Measurements from ENCODE around the gene SLC16A3. TPM values are rescaled to one million over a fixed set of nuclear protein-coding genes. Genes with fewer than 3 reads are reported as not detected.

Gene SLC16A3
- total and polyA plus RNA-seq, 9 of the 15 experiments (the other 6 are each of a cell fraction or from before 2014, with no cell fraction given): 0.11 to 5.4 (median 1.2) TPM; not detected in 2

DNA sequence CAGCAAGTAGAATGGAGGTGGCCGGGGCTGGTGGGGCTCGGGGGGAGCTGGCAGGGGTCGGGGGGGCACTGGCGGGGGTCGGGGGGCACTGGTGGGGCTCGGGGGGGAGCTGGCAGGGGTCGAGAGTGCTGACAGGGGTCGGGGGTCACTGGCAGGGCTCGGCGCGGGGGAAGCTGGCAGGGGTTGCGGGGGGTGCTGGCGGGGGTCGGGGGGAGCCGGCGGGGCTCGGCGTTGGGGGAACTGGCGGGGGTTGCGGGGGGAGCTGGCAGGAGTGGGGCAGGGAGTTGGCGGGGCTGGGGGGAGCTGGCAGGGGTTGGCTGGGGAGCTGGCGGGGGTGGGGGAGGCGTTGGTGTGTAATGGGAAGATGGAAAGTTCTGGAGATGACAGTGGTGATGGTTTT lies 41.3 kb upstream of the SLC16A3 start (continued):
- no peak for TF ChIP-seq TCFL5 (CRISPR knock-in tag; conservative IDR thresholded peaks at IDR 0.05)

DNA sequence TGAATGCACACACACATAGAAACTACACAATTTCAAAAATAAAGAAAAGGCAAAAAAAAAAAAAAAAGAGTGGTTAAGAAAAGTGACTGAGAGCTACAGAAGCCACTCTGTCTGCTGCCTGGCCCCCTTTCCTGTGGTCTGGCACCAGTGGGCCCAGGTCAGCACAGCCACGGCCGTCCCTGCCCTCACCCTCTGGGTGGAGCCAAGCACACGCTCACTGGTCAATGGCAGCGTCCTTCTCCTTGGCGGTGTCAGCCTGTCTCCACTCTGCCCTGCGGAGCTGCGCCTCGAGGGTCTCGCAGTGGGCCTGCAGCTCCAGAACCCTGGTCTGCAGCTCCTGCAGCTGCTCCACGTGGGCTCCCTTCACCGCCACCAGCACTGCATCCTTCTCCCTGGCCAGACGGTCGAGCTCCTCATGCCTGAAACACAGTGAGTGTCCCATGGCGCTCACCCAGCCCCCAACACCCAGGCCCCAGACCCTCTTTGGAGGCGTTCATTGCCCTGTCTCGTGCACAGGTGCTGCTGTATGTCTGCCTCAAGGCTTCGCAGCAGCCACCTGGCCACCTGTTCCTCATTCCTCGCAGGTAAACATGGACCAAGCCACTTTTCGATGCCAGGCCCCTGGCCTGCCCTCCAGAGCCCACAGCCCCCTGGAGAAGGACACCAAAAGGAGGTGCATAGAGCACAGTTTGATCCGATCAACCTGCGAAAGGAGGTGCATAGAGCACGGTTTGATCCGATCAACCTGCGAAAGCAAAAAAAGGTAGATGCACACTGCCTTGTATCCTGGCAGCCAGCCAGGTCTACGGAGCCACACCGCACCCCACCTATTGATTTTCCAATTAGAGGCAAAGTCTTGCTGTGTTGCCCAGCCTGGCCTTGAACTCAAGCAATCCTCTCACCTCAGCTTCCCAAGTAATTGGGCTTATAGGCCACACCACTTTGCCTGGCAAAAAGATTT lies 40.6 kb upstream of the SLC16A3 start:
- no peak for FAIRE-seq
- 90% methylated on average over 26 of the region's 26 CpGs for WGBS (ENCODE audit: insufficient coverage, low coverage, missing lambda C conversion rate)
- ATAC-seq: no peak
- POLR2A ChIA-PET: interaction anchor here (1.5 kb wide), 1 partner anchor 11 kb away, joined by 5 read pairs; no protein-coding TSS in a partner anchor
- in situ Hi-C loops (cut with MboI) (no loop called here), intact Hi-C loops (cut with micrococcal nuclease) (no loop called here)
- Histone ChIP-seq H3K9ac (ENCODE audit: insufficient read depth in 1 of 2, low read depth in 2 of 2, low read length in 2 of 2) (peak overlapping the region in 1 of 2 experiments; percentile 78; a peak in 2 of 4 replicates), H3K27ac (ENCODE audit: extremely low read depth, low read depth, low read length) (no peak overlapping the region), H3K4me1 (replicated peaks in 1 of 2; ENCODE audit: control insufficient read depth in 2 of 2, insufficient read depth in 2 of 2, low read length in 2 of 2) (peaks cover 0 to 6% of the 10 kb centered on the region in 2 experiments; a peak in 2 of 5 replicates), H3K9me3 (replicated peaks; ENCODE audit: control insufficient read depth, insufficient read depth, low read depth, low read length) (no peaks in the 10 kb centered on the region), H3K4me3 (no peak overlapping the region), H3K27me3 (ENCODE audit: control insufficient read depth in 2 of 2, insufficient read depth in 2 of 2, low read length in 2 of 2) (no peaks in the 10 kb centered on the region), H4K20me1 (replicated peaks; ENCODE audit: control insufficient read depth, insufficient read depth, low read length) (no peaks in the 10 kb centered on the region), H3K79me2 (ENCODE audit: control insufficient read depth, insufficient read depth, low read length) (no peaks in the 10 kb centered on the region), H3K9me1 (ENCODE audit: control insufficient read depth, insufficient read depth, low read length) (no peaks in the 10 kb centered on the region), H3K36me3 (ENCODE audit: control insufficient read depth, insufficient read depth, low read length) (peaks cover 56% of the 10 kb centered on the region), H2AFZ (ENCODE audit: low read depth, low read length) (no peak overlapping the region), H3K4me2 (ENCODE audit: insufficient read depth, low read length) (no peak overlapping the region)
- BruUV-seq (replicated peaks): no TSS peak
- CTCF ChIA-PET (ENCODE audit: low intra/inter-chr PET ratio): interaction anchor here (0.6 kb wide), 1 partner anchor 132 kb away, joined by 5 read pairs; no protein-coding TSS in a partner anchor
- TF ChIP-seq, protein P1, sequence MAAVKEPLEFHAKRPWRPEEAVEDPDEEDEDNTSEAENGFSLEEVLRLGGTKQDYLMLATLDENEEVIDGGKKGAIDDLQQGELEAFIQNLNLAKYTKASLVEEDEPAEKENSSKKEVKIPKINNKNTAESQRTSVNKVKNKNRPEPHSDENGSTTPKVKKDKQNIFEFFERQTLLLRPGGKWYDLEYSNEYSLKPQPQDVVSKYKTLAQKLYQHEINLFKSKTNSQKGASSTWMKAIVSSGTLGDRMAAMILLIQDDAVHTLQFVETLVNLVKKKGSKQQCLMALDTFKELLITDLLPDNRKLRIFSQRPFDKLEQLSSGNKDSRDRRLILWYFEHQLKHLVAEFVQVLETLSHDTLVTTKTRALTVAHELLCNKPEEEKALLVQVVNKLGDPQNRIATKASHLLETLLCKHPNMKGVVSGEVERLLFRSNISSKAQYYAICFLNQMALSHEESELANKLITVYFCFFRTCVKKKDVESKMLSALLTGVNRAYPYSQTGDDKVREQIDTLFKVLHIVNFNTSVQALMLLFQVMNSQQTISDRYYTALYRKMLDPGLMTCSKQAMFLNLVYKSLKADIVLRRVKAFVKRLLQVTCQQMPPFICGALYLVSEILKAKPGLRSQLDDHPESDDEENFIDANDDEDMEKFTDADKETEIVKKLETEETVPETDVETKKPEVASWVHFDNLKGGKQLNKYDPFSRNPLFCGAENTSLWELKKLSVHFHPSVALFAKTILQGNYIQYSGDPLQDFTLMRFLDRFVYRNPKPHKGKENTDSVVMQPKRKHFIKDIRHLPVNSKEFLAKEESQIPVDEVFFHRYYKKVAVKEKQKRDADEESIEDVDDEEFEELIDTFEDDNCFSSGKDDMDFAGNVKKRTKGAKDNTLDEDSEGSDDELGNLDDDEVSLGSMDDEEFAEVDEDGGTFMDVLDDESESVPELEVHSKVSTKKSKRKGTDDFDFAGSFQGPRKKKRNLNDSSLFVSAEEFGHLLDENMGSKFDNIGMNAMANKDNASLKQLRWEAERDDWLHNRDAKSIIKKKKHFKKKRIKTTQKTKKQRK (IDR thresholded peaks at IDR 0.05; ENCODE audit: borderline replicate concordance, low read depth, low read length): no peak
- TF ChIP-seq RAD21 (CRISPR knock-in tag; conservative IDR thresholded peaks at IDR 0.05 in 1 of 2, IDR thresholded peaks at IDR 0.05 in 1 of 2) (no peak), POLR2A (conservative IDR thresholded peaks at IDR 0.05) (0 out of 2 replicates have a peak, but pooled peaks have one; percentile 22), NR3C1 (CRISPR knock-in tag; IDR thresholded peaks at IDR 0.05) (no peak), NFIC (IDR thresholded peaks at IDR 0.05) (peak; percentile 78), YBX1 (IDR thresholded peaks at IDR 0.05) (no peak), POLR2G (IDR thresholded peaks at IDR 0.05; ENCODE audit: low read depth, low read length) (0 out of 2 replicates have a peak, but pooled peaks have one; percentile 51), ZNF76 (CRISPR knock-in tag; IDR thresholded peaks at IDR 0.05; ENCODE audit: borderline replicate concordance) (no peak)
- TF ChIP-seq, protein P2, sequence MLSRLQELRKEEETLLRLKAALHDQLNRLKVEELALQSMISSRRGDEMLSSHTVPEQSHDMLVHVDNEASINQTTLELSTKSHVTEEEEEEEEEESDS (CRISPR knock-in tag; IDR thresholded peaks at IDR 0.05): no peak
- no peak for DNase-seq (ENCODE audit: extremely low read depth in 1 of 4, low spot score in 3 of 4)
